K562 (cell line): ENCODE data around the gene CEP68. TPM values are rescaled to one million over a fixed set of nuclear protein-coding genes. Genes with fewer than 3 reads are reported as not detected.

Experiments
- CREM ChIP-seq: IDR thresholded peaks from 2 replicates; pipeline ENCODE4 v1.6.1; 2014; ENCODE audit warnings: antibody characterized with exemption, low read depth
- NFIX ChIP-seq: fragments of 250-450 bp; sonication (Bioruptor Pico); IDR thresholded peaks from 2 replicates; pipeline ENCODE4 v1.4.0; 2020; ENCODE audit warnings: low read depth, mild to moderate bottlenecking, moderate library complexity
- NR2C2 ChIP-seq, 2 experiments: fragments of 200-800 bp in 1 of 2; sonication (Bioruptor generic) in 1 of 2; sonication (generic) in 1 of 2; formaldehyde crosslinking in 1 of 2; IDR thresholded peaks; 2 replicates each; pipeline versions ENCODE4 v1.6.1 to v1.8.0; 2016 to 2022; ENCODE audit warnings: mild to moderate bottlenecking in 1 of 2, missing compliant biosample characterization in 1 of 2, missing genetic modification characterization in 1 of 2, missing genetic modification reagents in 1 of 2
- PHB2 ChIP-seq: fragments of 450-650 bp; IDR thresholded peaks from 2 replicates; pipeline ENCODE4 v1.6.1; 2017; ENCODE audit warnings: low read depth
- TCF15 ChIP-seq: fragments of 250-450 bp; sonication (Bioruptor Pico); IDR thresholded peaks from 2 replicates; pipeline ENCODE4 v1.8.0; 2022; ENCODE audit warnings: moderate library complexity, mild to moderate bottlenecking, inconsistent platforms
- polyA plus RNA-seq, 8 experiments: library from polyadenylated mRNA; depleted of rRNA in 4 of 8; stranded (reverse) in 5 of 8; unstranded in 3 of 8; fragments of >200 nt; fragmentation: Nextera tagmentation in 2 of 8; fragmentation: Illumina TruSeq in 1 of 8; extraction: Ambion mirVana in 2 of 8; extraction: Trizol in 1 of 8; gene quantifications; 2 replicates each; pipeline versions ENCODE4 v1.2.1 to v1.2.3, GENCODE V29; 2011 to 2014; ENCODE audit warnings: inconsistent platforms in 1 of 8, missing spikeins in 1 of 8
- total RNA-seq, 7 experiments: library from RNA; depleted of rRNA in 6 of 7; stranded (reverse); fragments of >200 nt in 6 of 7; fragmentation: Illumina TruSeq in 2 of 7; extraction: Trizol in 2 of 7; gene quantifications; 2 replicates each; pipeline versions ENCODE4 v1.2.1 to v1.2.3, GENCODE V29; 2011 to 2021; ENCODE audit warnings: low replicate concordance in 1 of 7
- TF ChIP-seq, protein P1 (sequence below): fragments of 250-450 bp; sonication (Bioruptor Pico); IDR thresholded peaks from 2 replicates; pipeline ENCODE4 v1.4.0; 2020; ENCODE audit warnings: mild to moderate bottlenecking, moderate library complexity
- TF ChIP-seq, protein P2 (sequence below), 2 experiments: fragments of 450-650 bp; conservative IDR thresholded peaks; 2 replicates each; pipeline ENCODE4 v1.6.1; 2017; ENCODE audit warnings: mild to moderate bottlenecking in 2 of 2, moderate library complexity in 2 of 2
- TF ChIP-seq, protein P3 (sequence below), 2 experiments: fragments of 450-650 bp in 1 of 2; sonication (generic) in 1 of 2; formaldehyde crosslinking in 1 of 2; IDR thresholded peaks in 1 of 2; conservative IDR thresholded peaks in 1 of 2; 2 replicates each; pipeline versions ENCODE4 v1.6.1 to v1.8.1; 2016 to 2023; ENCODE audit warnings: mild to moderate bottlenecking in 2 of 2, moderate library complexity in 2 of 2, inconsistent platforms in 1 of 2, missing genetic modification reagents in 1 of 2

CEP68 gene
- total and polyA plus RNA-seq, 9 of the 15 experiments (the other 6 are each of a cell fraction or from before 2014, with no cell fraction given): 1.4 to 8.5 (median 5.2) TPM

- TF ChIP-seq TCF15 (CRISPR knock-in tag) (no peak), CREM (no peak), NFIX (CRISPR knock-in tag) (no peak), NR2C2 (CRISPR knock-in tag; IDR thresholded peaks at IDR 0.05) (no peak), NR2C2 (tag; IDR thresholded peaks at IDR 0.05) (no peak), PHB2 (no peak)
- TF ChIP-seq, protein P1, sequence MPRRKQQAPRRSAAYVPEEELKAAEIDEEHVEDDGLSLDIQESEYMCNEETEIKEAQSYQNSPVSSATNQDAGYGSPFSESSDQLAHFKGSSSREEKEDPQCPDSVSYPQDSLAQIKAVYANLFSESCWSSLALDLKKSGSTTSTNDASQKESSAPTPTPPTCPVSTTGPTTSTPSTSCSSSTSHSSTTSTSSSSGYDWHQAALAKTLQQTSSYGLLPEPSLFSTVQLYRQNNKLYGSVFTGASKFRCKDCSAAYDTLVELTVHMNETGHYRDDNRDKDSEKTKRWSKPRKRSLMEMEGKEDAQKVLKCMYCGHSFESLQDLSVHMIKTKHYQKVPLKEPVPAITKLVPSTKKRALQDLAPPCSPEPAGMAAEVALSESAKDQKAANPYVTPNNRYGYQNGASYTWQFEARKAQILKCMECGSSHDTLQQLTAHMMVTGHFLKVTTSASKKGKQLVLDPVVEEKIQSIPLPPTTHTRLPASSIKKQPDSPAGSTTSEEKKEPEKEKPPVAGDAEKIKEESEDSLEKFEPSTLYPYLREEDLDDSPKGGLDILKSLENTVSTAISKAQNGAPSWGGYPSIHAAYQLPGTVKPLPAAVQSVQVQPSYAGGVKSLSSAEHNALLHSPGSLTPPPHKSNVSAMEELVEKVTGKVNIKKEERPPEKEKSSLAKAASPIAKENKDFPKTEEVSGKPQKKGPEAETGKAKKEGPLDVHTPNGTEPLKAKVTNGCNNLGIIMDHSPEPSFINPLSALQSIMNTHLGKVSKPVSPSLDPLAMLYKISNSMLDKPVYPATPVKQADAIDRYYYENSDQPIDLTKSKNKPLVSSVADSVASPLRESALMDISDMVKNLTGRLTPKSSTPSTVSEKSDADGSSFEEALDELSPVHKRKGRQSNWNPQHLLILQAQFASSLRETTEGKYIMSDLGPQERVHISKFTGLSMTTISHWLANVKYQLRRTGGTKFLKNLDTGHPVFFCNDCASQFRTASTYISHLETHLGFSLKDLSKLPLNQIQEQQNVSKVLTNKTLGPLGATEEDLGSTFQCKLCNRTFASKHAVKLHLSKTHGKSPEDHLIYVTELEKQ (CRISPR knock-in tag): no peak
- TF ChIP-seq, protein P2, sequence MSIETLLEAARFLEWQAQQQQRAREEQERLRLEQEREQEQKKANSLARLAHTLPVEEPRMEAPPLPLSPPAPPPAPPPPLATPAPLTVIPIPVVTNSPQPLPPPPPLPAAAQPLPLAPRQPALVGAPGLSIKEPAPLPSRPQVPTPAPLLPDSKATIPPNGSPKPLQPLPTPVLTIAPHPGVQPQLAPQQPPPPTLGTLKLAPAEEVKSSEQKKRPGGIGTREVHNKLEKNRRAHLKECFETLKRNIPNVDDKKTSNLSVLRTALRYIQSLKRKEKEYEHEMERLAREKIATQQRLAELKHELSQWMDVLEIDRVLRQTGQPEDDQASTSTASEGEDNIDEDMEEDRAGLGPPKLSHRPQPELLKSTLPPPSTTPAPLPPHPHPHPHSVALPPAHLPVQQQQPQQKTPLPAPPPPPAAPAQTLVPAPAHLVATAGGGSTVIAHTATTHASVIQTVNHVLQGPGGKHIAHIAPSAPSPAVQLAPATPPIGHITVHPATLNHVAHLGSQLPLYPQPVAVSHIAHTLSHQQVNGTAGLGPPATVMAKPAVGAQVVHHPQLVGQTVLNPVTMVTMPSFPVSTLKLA (conservative IDR thresholded peaks at IDR 0.05): no peak
- TF ChIP-seq, protein P3, sequence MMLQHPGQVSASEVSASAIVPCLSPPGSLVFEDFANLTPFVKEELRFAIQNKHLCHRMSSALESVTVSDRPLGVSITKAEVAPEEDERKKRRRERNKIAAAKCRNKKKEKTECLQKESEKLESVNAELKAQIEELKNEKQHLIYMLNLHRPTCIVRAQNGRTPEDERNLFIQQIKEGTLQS (IDR thresholded peaks at IDR 0.05): no peak
- TF ChIP-seq, protein P3 (CRISPR knock-in tag; conservative IDR thresholded peaks at IDR 0.05): no peak
- TF ChIP-seq, all 486 proteins: peak for 0
These were observed 52.6 kb downstream of the CEP68 start (continued) for GRCh38 chr2:65108780-65109179.
